Measurements from ENCODE around the gene TRNP1. TPM values are rescaled to one million over a fixed set of nuclear protein-coding genes. Genes with fewer than 3 reads are reported as not detected.

The TRNP1 gene
- total RNA-seq, 1 experiment from 2014 or later, result 7.9 TPM

DNA sequence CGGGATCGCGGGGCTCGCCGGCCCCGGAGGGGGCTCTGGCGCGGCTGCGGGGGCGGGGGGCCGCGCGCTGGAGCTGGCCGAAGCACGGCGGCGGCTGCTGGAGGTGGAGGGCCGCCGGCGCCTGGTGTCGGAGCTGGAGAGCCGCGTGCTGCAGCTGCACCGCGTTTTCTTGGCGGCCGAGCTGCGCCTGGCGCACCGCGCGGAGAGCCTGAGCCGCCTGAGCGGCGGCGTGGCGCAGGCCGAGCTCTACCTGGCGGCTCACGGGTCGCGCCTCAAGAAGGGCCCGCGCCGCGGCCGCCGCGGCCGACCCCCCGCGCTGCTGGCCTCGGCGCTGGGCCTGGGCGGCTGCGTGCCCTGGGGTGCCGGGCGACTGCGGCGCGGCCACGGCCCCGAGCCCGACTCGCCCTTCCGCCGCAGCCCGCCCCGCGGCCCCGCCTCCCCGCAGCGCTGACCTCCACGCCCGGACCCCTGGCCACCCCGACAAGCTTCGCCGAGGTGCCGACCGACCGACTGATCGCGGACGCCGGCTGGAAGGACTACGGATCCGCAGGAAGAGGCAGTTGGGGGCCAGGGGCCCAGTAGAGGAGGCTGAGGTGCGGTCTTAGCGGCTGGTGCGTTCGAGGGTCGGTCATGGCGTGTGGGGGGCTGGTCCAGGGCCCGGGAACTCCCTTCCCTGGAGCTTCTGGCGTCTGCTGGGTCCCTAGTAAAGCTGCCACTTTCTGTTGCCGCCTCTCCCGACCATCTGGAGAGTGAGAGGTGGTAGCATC lies 711 bp downstream of the TRNP1 start:
- BruUV-seq (replicated peaks), result no TSS peak
- ChIA-PET POLR2A (ENCODE audit: unreplicated experiment) (no interaction called here), CTCF (interaction anchor here (0.5 to 0.7 kb wide), 2 partner anchors 48 to 551 kb away, joined by 10 to 15 read pairs; no protein-coding TSS in a partner anchor)
- Histone ChIP-seq H3K27me3 (ENCODE audit: insufficient read depth, low read depth) (no peaks in the 10 kb centered on the region), H3K36me3 (ENCODE audit: low read depth) (no peaks in the 10 kb centered on the region), H3K4me1 (replicated peaks; ENCODE audit: insufficient read depth) (peaks cover 56% of the 10 kb centered on the region), H3K4me2 (peak overlapping the region; percentile 76), H3K9me2 (ENCODE audit: insufficient read depth) (no peaks in the 10 kb centered on the region), H2AFZ (peak overlapping the region; percentile 43; the same call in 1 of the 2 replicates), H3K27ac (no peak overlapping the region), H4K20me1 (ENCODE audit: insufficient read depth) (no peaks in the 10 kb centered on the region), H3K9me3 (ENCODE audit: insufficient read depth, low read depth) (no peaks in the 10 kb centered on the region), H3F3A (ENCODE audit: insufficient read depth, low read depth) (peaks cover 28% of the 10 kb centered on the region; the same call in 1 of the 2 replicates), H3K4me3 (peak overlapping the region; percentile 62), H3K79me2 (ENCODE audit: low read depth) (peaks cover 11% of the 10 kb centered on the region)
- TF ChIP-seq, protein P1, sequence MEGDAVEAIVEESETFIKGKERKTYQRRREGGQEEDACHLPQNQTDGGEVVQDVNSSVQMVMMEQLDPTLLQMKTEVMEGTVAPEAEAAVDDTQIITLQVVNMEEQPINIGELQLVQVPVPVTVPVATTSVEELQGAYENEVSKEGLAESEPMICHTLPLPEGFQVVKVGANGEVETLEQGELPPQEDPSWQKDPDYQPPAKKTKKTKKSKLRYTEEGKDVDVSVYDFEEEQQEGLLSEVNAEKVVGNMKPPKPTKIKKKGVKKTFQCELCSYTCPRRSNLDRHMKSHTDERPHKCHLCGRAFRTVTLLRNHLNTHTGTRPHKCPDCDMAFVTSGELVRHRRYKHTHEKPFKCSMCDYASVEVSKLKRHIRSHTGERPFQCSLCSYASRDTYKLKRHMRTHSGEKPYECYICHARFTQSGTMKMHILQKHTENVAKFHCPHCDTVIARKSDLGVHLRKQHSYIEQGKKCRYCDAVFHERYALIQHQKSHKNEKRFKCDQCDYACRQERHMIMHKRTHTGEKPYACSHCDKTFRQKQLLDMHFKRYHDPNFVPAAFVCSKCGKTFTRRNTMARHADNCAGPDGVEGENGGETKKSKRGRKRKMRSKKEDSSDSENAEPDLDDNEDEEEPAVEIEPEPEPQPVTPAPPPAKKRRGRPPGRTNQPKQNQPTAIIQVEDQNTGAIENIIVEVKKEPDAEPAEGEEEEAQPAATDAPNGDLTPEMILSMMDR (conservative IDR thresholded peaks at IDR 0.05), result no peak
- no peak for TF ChIP-seq EZH2 (IDR thresholded peaks at IDR 0.05; ENCODE audit: low read depth)
- intact Hi-C loops (cut with micrococcal nuclease; ENCODE audit: unreplicated experiment), result no loop called here
- DNase-seq, result no peak

DNA sequence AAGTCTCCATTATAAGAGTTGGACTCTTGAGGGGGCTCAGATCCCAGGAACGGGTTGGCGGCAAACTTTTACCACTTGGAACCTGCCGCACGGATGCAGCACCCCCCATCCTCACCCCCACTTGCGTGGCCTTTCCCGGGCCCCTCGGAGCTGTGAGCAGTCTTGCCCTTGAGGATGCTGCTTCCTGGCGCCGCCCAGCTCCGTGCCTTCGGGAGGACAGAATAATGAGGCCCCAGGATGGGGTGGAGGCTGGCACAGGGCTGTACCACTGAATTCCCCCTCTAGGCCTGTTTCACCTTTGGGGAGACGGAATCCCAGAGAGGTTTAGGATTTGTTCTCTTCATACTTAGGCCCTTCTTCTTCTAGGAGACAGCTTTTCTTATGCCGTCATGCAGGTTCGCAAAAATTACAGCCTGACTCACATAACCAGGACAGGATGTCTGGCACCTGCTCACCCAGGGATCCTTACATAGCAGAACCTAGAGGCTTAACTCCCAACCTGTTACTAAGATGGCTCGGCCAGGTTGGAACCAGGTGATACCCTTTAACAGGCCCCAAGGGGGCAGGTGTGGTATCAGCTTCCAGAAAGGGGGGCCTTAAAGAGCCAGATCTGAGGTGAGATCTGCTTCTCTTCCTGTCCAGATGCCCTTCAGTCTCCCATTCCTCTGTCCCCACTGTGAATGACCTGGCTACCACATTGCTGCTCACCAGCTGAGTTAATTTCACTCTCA lies 1.5 kb downstream of the TRNP1 start:
- peaks cover 11% of the 10 kb centered on the region for H3K79me2 ChIP-seq (ENCODE audit: low read depth)
- DNase-seq, result no peak
- H3F3A ChIP-seq (ENCODE audit: insufficient read depth, low read depth), result peaks cover 30% of the 10 kb centered on the region; the same call in 1 of the 2 replicates
- intact Hi-C loops (cut with micrococcal nuclease; ENCODE audit: unreplicated experiment), result no loop called here
- ChIA-PET CTCF (interaction anchor here (0.6 to 0.7 kb wide), 2 partner anchors 400 to 550 kb away, joined by 3 to 15 read pairs; no protein-coding TSS in a partner anchor), POLR2A (ENCODE audit: unreplicated experiment) (interaction anchor here (0.7 kb wide), 1 partner anchor 388 kb away, joined by 7 read pairs; no protein-coding TSS in a partner anchor)
- H3K36me3 ChIP-seq (ENCODE audit: low read depth), result no peaks in the 10 kb centered on the region
- TSS peak; percentile 34 for BruUV-seq (replicated peaks)
- H3K27me3 ChIP-seq (ENCODE audit: insufficient read depth, low read depth), result no peaks in the 10 kb centered on the region
- no peak overlapping the region; the same call in 1 of the 2 replicates for H2AFZ ChIP-seq
- H3K4me3 ChIP-seq, result peak overlapping the region; percentile 62
- H3K9me3 ChIP-seq (ENCODE audit: insufficient read depth, low read depth), result no peaks in the 10 kb centered on the region
- peaks cover 64% of the 10 kb centered on the region for H3K4me1 ChIP-seq (replicated peaks; ENCODE audit: insufficient read depth)
- no peaks in the 10 kb centered on the region for H3K9me2 ChIP-seq (ENCODE audit: insufficient read depth)
- TF ChIP-seq EZH2 (IDR thresholded peaks at IDR 0.05; ENCODE audit: low read depth), result no peak
- H3K27ac ChIP-seq, result no peak overlapping the region
- H4K20me1 ChIP-seq (ENCODE audit: insufficient read depth), result no peaks in the 10 kb centered on the region
- H3K4me2 ChIP-seq, result peak overlapping the region; percentile 76

DNA sequence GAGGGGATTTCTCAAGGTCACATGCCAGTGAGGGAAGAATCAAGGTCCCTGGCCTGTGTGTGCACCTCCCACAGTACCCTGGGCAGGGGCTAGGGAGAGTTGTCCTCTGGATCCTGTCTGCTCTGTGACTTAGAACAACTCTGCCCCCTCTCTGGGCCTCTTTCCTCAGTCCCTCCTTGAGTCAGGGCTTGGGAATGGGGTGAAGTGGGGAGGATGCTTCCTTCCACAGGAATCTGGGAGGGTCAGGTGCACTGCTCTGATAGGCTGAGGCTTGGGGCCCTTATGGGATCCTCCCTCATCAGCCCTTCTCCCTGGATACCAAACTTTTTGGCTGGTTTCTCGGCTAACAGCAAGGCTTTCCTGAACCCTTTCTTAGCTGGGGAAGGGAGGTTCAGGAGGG lies 2.5 kb downstream of the TRNP1 start:
- Histone ChIP-seq H4K20me1 (ENCODE audit: insufficient read depth) (no peaks in the 10 kb centered on the region), H3K4me1 (replicated peaks; ENCODE audit: insufficient read depth) (peaks cover 57% of the 10 kb centered on the region), H3K27ac (no peak overlapping the region), H2AFZ (no peak overlapping the region), H3K79me2 (ENCODE audit: low read depth) (peaks cover 11% of the 10 kb centered on the region), H3K4me2 (peak overlapping the region; percentile 76), H3K9me2 (ENCODE audit: insufficient read depth) (no peaks in the 10 kb centered on the region), H3K4me3 (no peak overlapping the region; the same call in 1 of the 2 replicates), H3F3A (ENCODE audit: insufficient read depth, low read depth) (peaks cover 23% of the 10 kb centered on the region; the same call in 1 of the 2 replicates), H3K9me3 (ENCODE audit: insufficient read depth, low read depth) (no peaks in the 10 kb centered on the region), H3K36me3 (ENCODE audit: low read depth) (no peaks in the 10 kb centered on the region), H3K27me3 (ENCODE audit: insufficient read depth, low read depth) (no peaks in the 10 kb centered on the region)
- no peak for DNase-seq
- intact Hi-C loops (cut with micrococcal nuclease; ENCODE audit: unreplicated experiment), result no loop called here
- ChIA-PET CTCF (interaction anchor here (0.8 to 4.0 kb wide), 2 partner anchors 39 to 48 kb away, joined by 3 to 23 read pairs; no protein-coding TSS in a partner anchor), POLR2A (ENCODE audit: unreplicated experiment) (interaction anchor here (0.5 to 0.7 kb wide), 2 partner anchors 101 to 387 kb away, joined by 7 to 9 read pairs; no protein-coding TSS in a partner anchor)
- TF ChIP-seq, protein P1 (conservative IDR thresholded peaks at IDR 0.05), result no peak
- TF ChIP-seq EZH2 (IDR thresholded peaks at IDR 0.05; ENCODE audit: low read depth), result no peak
- no TSS peak for BruUV-seq (replicated peaks)

Measured in PC-9 (cell line).